Measurements from ENCODE around the gene FOXJ3. TPM values are rescaled to one million over a fixed set of nuclear protein-coding genes. Genes with fewer than 3 reads are reported as not detected.

The FOXJ3 gene
- total and polyA plus RNA-seq, 2 of the 13 experiments (the other 11 are each of a cell fraction or from before 2014, with no cell fraction given) = 16.6 to 48.5 TPM

DNA sequence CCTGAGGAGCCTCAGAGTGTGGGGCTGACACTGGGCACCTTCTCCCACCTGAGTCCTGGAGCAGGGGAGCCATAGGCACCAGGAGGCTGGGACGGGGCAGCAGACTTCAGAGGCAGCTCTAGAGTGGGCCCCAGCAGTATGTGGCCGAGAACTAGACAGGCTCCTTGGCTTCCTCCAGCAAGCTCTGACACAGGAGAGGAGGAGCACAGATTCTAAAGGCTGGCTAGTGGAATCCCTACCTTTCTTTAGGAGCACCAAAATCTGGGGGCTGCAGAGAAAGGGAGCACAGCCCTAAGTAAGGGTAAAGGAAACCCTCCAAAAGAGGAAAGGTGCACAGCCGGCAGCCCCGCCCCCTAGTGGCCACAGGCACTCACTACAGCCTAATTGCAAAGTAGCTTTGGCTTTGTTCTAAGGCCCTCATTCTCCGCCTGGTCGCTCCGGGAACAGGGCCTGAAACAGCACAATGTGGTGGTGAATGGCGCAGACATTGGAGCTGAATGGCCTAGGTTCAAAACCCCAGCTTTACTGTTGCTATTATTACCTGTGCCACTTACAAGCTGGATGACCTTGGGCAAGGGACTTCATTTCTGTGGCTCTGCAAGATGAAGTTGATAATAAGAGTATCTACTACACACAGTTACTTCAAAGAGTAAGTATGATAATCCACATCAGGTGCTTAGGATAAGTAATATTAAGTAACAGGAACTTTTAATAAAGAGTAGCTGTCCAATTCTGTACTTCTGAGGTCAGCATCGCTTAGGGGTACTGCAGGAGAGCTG lies 161.7 kb downstream of the FOXJ3 start (continued):
- TF ChIP-seq, protein P1, sequence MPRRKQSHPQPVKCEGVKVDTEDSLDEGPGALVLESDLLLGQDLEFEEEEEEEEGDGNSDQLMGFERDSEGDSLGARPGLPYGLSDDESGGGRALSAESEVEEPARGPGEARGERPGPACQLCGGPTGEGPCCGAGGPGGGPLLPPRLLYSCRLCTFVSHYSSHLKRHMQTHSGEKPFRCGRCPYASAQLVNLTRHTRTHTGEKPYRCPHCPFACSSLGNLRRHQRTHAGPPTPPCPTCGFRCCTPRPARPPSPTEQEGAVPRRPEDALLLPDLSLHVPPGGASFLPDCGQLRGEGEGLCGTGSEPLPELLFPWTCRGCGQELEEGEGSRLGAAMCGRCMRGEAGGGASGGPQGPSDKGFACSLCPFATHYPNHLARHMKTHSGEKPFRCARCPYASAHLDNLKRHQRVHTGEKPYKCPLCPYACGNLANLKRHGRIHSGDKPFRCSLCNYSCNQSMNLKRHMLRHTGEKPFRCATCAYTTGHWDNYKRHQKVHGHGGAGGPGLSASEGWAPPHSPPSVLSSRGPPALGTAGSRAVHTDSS (CRISPR knock-in tag; conservative IDR thresholded peaks at IDR 0.05) = no peak
- TF ChIP-seq SMC3 (IDR thresholded peaks at IDR 0.05; ENCODE audit: low read length) (peak; percentile 62), ZNF451 (CRISPR knock-in tag; IDR thresholded peaks at IDR 0.05) (no peak)

DNA sequence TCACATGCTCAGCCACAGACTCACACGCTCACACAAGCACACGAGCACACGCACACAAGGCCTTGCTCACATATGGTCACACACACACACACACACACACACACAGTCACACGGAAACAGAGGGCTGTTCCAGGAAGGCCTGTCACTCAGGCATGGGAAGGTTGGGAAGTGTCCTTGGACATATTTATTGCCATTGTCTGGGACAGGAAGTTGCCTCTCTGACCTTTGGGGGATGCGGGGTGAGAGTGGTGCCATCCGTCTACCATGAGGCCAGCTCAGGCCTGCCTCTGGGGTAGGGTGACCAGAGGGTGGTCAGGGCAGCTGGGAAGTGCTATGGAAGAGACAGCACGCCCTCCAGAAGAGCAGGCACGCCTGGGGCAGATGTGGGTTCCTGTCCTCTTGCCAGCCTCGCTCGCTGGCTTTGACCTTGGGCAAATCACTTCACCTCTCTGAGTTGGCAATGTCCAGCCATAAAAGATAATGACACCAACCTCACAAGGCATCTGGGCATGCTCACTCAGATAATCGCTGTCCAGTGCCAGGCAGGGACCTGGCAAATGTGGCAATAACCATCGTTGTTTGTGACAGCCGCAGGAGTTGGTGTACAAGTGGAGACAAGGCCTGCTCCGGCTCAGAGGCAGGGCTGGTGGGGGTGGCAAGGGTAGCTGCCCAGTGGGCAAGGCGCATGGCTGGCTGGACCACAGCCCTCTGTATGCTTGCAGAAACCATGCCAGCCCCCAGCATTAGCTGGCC lies 162.5 kb downstream of the FOXJ3 start:
- peaks cover 14% of the 10 kb centered on the region for H3K4me1 ChIP-seq (ENCODE audit: insufficient read depth, low read length)
- ATAC-seq = peak; percentile 14
- CTCF ChIA-PET (ENCODE audit: low intra/inter-chr PET ratio, low total read pairs) = interaction anchor here (3.0 kb wide), 1 partner anchor 25 kb away, joined by 31 read pairs; no protein-coding TSS in a partner anchor
- TF ChIP-seq MIER2 (CRISPR knock-in tag; IDR thresholded peaks at IDR 0.05) (no peak), ZNF282 (IDR thresholded peaks at IDR 0.05; ENCODE audit: partially characterized antibody) (no peak), GABPB1 (CRISPR knock-in tag; IDR thresholded peaks at IDR 0.05) (peak; percentile 26; the same call in 1 of the 2 replicates), NFYB (CRISPR knock-in tag; IDR thresholded peaks at IDR 0.05) (no peak), ZNF776 (CRISPR knock-in tag; IDR thresholded peaks at IDR 0.05) (no peak), NONO (IDR thresholded peaks at IDR 0.05) (no peak), NONO (CRISPR knock-in tag; conservative IDR thresholded peaks at IDR 0.05) (no peak), ZMYM4 (CRISPR knock-in tag; IDR thresholded peaks at IDR 0.05) (no peak), NFIB (CRISPR knock-in tag; IDR thresholded peaks at IDR 0.05; ENCODE audit: borderline replicate concordance) (no peak), ZNF232 (CRISPR knock-in tag; IDR thresholded peaks at IDR 0.05; ENCODE audit: borderline replicate concordance) (no peak)
- TF ChIP-seq, protein P2, sequence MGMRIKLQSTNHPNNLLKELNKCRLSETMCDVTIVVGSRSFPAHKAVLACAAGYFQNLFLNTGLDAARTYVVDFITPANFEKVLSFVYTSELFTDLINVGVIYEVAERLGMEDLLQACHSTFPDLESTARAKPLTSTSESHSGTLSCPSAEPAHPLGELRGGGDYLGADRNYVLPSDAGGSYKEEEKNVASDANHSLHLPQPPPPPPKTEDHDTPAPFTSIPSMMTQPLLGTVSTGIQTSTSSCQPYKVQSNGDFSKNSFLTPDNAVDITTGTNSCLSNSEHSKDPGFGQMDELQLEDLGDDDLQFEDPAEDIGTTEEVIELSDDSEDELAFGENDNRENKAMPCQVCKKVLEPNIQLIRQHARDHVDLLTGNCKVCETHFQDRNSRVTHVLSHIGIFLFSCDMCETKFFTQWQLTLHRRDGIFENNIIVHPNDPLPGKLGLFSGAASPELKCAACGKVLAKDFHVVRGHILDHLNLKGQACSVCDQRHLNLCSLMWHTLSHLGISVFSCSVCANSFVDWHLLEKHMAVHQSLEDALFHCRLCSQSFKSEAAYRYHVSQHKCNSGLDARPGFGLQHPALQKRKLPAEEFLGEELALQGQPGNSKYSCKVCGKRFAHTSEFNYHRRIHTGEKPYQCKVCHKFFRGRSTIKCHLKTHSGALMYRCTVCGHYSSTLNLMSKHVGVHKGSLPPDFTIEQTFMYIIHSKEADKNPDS (CRISPR knock-in tag; IDR thresholded peaks at IDR 0.05) = no peak
- TF ChIP-seq, protein P3, sequence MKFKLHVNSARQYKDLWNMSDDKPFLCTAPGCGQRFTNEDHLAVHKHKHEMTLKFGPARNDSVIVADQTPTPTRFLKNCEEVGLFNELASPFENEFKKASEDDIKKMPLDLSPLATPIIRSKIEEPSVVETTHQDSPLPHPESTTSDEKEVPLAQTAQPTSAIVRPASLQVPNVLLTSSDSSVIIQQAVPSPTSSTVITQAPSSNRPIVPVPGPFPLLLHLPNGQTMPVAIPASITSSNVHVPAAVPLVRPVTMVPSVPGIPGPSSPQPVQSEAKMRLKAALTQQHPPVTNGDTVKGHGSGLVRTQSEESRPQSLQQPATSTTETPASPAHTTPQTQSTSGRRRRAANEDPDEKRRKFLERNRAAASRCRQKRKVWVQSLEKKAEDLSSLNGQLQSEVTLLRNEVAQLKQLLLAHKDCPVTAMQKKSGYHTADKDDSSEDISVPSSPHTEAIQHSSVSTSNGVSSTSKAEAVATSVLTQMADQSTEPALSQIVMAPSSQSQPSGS (CRISPR knock-in tag; IDR thresholded peaks at IDR 0.05) = no peak
- TF ChIP-seq, protein P4, sequence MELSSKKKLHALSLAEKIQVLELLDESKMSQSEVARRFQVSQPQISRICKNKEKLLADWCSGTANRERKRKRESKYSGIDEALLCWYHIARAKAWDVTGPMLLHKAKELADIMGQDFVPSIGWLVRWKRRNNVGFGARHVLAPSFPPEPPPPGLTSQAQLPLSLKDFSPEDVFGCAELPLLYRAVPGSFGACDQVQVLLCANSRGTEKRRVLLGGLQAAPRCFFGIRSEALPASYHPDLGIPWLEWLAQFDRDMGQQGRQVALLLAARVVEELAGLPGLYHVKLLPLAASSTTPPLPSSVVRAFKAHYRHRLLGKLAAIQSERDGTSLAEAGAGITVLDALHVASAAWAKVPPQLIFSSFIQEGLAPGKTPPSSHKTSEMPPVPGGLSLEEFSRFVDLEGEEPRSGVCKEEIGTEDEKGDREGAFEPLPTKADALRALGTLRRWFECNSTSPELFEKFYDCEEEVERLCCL (CRISPR knock-in tag; IDR thresholded peaks at IDR 0.05; ENCODE audit: borderline replicate concordance) = no peak

More for the DNA sequence above, 162.5 kb downstream of the FOXJ3 start:
- H3K27ac ChIP-seq (ENCODE audit: extremely low read length, insufficient read depth, low read length) = no peak overlapping the region
- 81% methylated on average over 7 of the region's 15 CpGs for WGBS (ENCODE audit: low lambda C conversion rate)
- POLR2A ChIA-PET = no interaction called here
- peak; percentile 56 for DNase-seq (ENCODE audit: low spot score)
- in situ Hi-C loops (cut with HindIII; ENCODE audit: extremely low pct_ligation_motif_present, low pct_unique_long_range_greater_than_20kb) (no loop called here), intact Hi-C loops (cut with micrococcal nuclease; ENCODE audit: unreplicated experiment) (loop anchor here (1.0 kb wide), 1 partner anchor 25 kb away; no protein-coding TSS in a partner anchor)
- H3K4me2 ChIP-seq (ENCODE audit: low read depth, low read length) = no peak overlapping the region
- no peaks in the 10 kb centered on the region for H3K27me3 ChIP-seq (ENCODE audit: control insufficient read depth in 1 of 2, insufficient read depth in 2 of 2, low read length in 2 of 2)
- no TSS peak for BruUV-seq (replicated peaks)
- no peaks in the 10 kb centered on the region for H4K20me1 ChIP-seq (ENCODE audit: insufficient read depth, low read length)
- no peak overlapping the region for H2AFZ ChIP-seq (ENCODE audit: low read length)
- no peak overlapping the region for H3K9ac ChIP-seq (ENCODE audit: insufficient read depth, low read depth, low read length)
- no peaks in the 10 kb centered on the region for H3K36me3 ChIP-seq (replicated peaks in 1 of 2; ENCODE audit: control insufficient read depth in 1 of 2, insufficient read depth in 2 of 2, low read length in 2 of 2)
- FAIRE-seq = no peak
- H3K79me2 ChIP-seq (ENCODE audit: insufficient read depth, low read length) = no peaks in the 10 kb centered on the region
- no peak overlapping the region for H3K4me3 ChIP-seq (replicated peaks in 1 of 3; ENCODE audit: insufficient read depth in 1 of 3, low read depth in 2 of 3, low read length in 3 of 3)
- no peaks in the 10 kb centered on the region for H3K9me3 ChIP-seq (ENCODE audit: low read length)
